Activated CD4-positive, CD25-positive, alpha-beta regulatory T cell treated with anti-CD3 and anti-CD28 coated beads, Interleukin-2, amount 50 U/mL, for 24 hours (primary cell): ENCODE results near the gene INTS1.
A peak's percentile ranks its signal among the peaks of the same experiment; 100 is the strongest.

Experiments used
- ATAC-seq, 2 donors: fragments of 150-1000 bp; cut with Tn5 transposase; one replicate each; pipeline ENCODE4 v1.10.0; 2021; ENCODE audit warnings: mild to moderate bottlenecking in 1 of 2, moderate library complexity in 1 of 2

The INTS1 gene

GRCh38 chr7:1487466-1487865 is 16.7 kb downstream of the INTS1 start:
- no peak for ATAC-seq

- ATAC-seq, result no peak
Measured at GRCh38 chr7:1486571-1486970, 17.6 kb downstream of the INTS1 start.

GRCh38 chr7:1485156-1485555 is 19.0 kb downstream of the INTS1 start:
- ATAC-seq, result no peak

GRCh38 chr7:1484569-1484968 is 19.6 kb downstream of the INTS1 start:
- ATAC-seq, result no peak

GRCh38 chr7:1483536-1484505 is 20.4 kb downstream of the INTS1 start:
- ATAC-seq, result no peak

GRCh38 chr7:1483079-1483478 is 21.1 kb downstream of the INTS1 start:
- ATAC-seq, result no peak

- no peak for ATAC-seq
Measured at GRCh38 chr7:1481300-1481699, 22.9 kb downstream of the INTS1 start.

GRCh38 chr7:1480670-1481069 is 23.5 kb downstream of the INTS1 start:
- ATAC-seq, result no peak

GRCh38 chr7:1479287-1479686 is 24.9 kb downstream of the INTS1 start:
- ATAC-seq, result no peak

- ATAC-seq, result no peak
Measured at GRCh38 chr7:1478480-1478879, 25.7 kb downstream of the INTS1 start.

- ATAC-seq, result no peak
Measured at GRCh38 chr7:1476859-1477258, 27.3 kb downstream of the INTS1 start.

- ATAC-seq, result no peak
Measured at GRCh38 chr7:1475991-1476390, 28.2 kb downstream of the INTS1 start.

- ATAC-seq, result no peak
Measured at GRCh38 chr7:1475393-1475792, 28.8 kb downstream of the INTS1 start.

GRCh38 chr7:1474736-1475135 is 29.5 kb downstream of the INTS1 start:
- no peak for ATAC-seq

GRCh38 chr7:1473864-1474512 is 30.2 kb downstream of the INTS1 start:
- peak; percentile 87 to 88 for ATAC-seq

GRCh38 chr7:1470901-1471300 is 33.3 kb downstream of the INTS1 start:
- ATAC-seq, result no peak

- ATAC-seq, result no peak
Measured at GRCh38 chr7:1468643-1469298, 35.4 kb downstream of the INTS1 start.

GRCh38 chr7:1468203-1468602 is 36.0 kb downstream of the INTS1 start:
- no peak for ATAC-seq

GRCh38 chr7:1466524-1467271 is 37.5 kb downstream of the INTS1 start:
- ATAC-seq, result no peak

- no peak for ATAC-seq
Measured at GRCh38 chr7:1464694-1465093, 39.5 kb downstream of the INTS1 start.

GRCh38 chr7:1463676-1464223 is 40.4 kb downstream of the INTS1 start:
- ATAC-seq, result no peak

GRCh38 chr7:1461646-1462375 is 42.4 kb downstream of the INTS1 start:
- ATAC-seq, result no peak
